HG03066 (cell line): Measurements from ENCODE around the gene CHID1.

Experiments used
- ATAC-seq: cut with Tn5 transposase; IDR thresholded peaks from one replicate; pipeline ENCODE4 v1.9.1; 2021; ENCODE audit warnings: low read depth; ENCODE audit not compliant: unreplicated experiment

CHID1 gene

DNA sequence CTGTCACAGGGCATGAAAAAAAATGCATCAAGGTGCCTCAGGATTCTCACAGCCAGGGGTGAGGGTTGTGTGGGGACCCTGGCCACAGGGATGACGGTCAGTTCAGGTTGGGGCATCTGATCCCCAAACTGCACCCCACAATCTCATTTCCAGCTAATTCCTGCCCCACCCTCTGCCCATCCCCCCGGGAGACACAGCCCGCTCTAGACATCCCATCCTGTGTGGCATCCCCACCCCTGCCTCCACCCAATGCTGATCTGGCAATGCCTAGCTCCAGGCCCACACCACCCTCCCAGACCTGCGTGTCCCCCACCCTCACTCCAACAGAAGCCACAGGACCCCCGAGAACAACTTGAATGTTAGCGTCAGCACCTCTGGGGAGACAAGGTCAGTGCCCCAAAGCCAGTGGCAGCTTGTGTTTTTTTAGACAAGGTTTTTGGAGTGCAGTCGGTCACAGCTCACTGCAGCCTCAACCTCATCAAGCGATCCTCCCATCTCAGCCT, 42.7 kb downstream of the CHID1 start:
- ATAC-seq, result no peak

DNA sequence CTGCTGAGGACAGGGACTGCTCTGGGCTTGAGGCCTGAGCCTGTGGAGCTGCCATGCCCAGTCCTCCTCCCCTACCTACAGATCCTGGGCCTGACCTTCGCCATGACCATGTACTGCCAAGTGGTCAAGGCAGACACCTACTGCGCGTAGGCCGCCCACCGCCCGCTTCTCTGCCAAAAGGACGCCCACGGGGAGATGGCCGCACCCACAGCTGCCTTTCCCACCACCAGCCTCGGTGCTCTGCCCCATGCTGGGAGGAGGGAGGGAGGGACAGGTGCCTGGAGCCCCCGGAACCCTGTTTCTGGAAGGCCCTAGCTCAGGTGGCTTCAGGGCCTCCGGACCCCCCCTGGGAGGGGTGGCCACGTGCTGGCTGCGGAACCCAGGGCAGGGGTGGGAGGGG, 44.1 kb downstream of the CHID1 start:
- ATAC-seq, result no peak

DNA sequence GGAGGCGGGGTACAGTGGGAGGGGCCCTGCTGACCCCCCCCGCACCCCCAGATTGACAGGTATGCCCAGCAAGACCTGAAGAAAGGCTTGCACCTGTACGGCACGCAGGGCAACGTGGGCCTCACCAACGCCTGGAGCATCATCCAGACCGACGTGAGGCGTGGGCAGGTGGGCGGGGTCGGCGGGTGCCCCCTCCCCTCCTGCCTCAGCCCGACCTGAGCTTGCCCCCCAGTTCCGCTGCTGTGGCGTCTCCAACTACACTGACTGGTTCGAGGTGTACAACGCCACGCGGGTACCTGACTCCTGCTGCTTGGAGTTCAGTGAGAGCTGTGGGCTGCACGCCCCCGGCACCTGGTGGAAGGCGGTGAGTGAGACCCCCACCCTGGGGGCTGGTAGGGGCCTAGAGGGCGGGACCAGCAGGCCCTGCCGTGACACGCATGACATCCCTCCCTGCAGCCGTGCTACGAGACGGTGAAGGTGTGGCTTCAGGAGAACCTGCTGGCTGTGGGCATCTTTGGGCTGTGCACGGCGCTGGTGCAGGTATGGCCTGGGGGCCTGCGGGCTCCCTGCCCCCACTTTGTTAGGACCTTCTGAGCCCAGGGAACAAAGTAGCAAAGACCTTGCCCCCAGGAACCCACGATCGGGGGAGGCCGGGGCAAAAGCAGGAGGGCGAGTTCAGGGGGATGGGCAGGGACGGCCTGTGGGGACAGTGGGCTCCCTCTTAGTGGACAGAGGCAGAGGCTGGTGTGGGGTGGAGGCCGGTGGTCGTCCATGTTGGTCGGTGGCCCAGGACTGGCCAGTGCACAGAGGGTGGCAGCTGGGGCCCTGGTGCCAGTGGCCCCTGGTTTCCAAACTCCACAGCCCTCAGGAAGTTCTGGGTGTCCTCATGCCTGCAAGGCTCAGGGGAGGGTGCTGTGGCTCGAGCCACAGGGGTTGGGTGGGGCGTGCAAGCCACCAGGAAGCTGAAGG, 44.9 kb downstream of the CHID1 start:
- no peak for ATAC-seq

DNA sequence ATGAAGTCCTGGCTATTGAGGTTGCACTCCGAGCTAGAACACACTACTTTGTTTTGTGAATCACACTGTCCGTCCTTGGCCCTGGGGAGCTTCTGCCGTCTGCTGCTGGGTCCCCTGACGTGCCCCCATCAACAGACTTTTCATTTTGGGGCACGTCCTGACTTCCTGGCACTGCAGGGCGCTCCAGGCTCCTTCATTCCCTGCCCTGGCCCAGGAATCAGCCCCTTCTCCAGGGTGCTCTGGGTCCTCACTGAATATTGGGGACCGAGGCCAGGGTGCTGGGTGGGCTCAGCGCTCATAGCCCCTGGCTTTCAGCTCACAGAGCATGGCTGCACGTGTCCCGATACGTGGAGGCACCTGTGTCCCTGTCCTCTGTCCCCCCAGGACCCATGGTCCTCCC, 45.7 kb downstream of the CHID1 start:
- ATAC-seq, result no peak

DNA sequence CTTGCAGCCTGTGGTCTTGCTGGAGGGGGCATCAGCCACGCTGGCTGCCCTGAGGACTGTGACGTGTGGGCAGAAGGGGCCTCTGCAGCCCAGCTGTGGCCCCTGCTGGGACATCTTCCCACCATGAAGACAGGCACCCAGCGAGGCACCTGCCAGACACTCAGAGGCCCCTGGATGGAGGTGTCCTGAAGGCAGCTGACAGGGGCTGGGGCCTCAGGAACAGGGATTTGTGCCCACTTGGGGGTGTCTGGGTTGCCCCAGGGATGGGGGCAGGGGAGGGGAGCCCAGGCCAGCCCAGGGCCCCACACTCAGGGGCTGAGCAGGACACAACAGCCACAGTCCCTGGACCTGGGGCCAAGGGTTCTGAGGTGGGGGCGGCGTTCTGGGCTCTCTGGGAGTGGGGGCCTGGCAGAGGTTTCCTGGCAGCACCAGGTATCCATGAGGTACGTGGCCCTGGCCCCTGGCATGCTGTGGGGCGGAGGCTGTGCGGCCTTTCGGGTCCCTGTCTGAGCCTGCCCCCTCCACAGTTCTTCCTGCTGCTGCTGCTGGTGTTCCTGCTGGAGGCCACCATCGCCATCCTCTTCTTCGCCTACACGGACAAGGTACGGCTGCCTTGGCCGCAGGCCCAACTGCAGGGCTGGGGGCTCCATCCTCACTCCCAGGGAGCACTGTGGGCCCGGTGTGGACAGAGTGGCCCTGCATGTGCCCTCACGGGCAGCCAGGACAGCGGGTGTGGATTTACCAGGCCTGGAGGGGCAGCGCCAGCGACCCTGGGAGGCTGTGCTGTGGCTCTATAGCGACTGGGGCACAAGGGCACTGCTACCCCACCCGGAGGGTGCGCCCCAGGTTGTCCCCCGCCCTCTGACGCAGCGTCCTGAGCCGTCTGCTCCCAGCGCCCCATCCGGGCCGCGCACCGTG, 46.4 kb downstream of the CHID1 start:
- no peak for ATAC-seq

DNA sequence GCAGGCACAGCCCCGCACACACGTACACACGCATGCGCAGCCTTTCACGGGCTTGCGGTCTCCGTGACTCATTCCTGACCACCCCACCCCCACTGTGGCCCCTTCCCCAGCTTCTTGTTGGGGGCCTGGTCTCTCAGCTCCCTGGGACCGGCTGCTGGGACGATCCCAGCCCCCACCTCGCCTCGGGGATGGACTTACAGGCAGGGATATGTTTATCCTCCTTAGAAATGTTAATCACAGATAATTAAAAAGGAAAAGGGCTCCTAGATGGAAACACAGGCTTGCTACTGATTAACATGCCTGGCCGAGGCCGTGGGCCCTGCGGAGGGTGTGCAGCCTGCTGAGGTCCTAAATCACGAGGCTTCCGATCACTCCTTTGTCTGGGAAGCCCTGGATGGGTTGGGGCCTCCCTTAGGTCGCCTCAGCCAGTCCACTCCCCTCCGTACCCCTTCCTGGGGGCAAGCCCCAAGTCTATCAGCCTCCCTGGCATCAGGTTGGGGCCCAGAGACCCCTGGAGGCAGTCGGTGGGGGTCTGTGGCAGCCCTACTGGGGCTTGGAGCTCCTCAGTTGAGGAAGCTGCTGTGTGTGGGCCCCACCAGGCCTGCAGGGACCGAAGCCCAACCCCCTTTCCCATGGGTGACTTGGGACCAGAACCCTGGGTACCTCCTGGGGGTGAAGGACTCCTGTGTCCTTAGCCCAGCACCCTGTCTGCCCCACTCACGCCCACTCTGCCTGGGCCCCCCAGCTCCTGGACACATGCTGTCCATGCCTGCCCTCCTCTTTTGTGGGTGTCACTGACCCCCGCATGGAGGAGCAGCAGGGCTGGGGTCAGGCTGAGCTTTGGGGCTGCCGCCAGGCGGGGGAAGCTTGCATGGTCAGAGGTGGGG, 47.3 kb downstream of the CHID1 start:
- ATAC-seq, result no peak

DNA sequence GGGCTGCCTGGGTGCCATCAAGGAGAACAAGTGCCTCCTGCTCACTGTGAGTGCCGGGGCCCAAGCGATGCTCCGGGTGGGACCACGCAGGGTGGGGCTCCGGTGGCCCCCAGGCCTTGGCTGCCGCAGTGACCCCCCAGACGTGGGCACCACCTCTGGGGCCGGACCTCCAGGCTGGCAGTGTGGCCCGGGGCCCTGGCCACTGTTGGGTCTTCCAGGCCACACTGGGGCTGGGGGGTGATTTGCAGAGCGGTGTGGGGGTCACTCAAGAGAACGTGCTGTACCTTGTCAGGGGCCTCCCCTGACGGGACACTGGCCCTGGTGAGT, 48.0 kb downstream of the CHID1 start:
- ATAC-seq, result no peak

DNA sequence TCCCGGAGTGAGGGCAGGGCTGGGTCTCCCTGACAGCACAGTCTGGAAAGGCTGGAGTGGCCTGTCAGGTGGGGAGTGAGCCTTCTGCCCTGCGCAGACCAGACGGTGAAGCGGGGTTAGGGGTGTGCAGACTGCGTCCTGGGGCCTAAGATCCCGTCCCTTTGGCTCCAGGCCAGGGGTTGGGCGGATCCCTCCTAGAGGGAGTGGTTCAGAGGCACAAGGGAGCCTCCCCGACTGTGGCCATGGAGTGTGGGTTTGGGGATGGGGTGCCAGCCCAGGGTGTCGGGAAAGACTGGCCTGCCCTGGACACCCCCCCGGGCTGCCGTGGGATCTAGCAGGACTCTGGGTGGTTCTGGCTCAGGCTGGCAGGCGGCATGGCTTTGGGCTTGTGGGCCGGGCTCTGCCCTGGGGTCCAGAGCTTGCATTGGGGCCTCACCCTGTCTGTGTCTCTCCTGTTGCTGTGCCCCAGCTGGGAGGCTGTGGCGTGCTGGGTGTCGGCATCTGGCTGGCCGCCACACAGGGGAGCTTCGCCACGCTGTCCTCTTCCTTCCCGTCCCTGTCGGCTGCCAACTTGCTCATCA, 48.4 kb downstream of the CHID1 start:
- ATAC-seq, result no peak

DNA sequence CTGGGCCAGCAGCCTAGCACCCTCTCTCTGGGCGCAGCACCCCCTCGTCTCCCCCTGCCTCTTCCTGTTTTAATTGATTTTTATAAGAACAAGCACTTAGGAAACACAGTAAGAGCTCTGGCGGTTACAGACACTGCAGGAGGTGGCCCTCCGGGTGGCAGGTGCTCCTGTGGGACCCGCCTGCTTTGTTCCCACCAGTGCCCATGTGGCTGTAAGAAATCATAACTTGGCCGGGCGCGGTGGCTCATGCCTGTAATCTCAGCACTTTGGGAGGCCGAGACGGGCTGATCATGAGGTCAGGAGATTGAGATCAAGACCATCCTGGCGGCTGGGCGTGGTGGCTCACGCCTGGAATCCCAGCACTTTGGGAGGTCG, 49.5 kb downstream of the CHID1 start:
- no peak for ATAC-seq

DNA sequence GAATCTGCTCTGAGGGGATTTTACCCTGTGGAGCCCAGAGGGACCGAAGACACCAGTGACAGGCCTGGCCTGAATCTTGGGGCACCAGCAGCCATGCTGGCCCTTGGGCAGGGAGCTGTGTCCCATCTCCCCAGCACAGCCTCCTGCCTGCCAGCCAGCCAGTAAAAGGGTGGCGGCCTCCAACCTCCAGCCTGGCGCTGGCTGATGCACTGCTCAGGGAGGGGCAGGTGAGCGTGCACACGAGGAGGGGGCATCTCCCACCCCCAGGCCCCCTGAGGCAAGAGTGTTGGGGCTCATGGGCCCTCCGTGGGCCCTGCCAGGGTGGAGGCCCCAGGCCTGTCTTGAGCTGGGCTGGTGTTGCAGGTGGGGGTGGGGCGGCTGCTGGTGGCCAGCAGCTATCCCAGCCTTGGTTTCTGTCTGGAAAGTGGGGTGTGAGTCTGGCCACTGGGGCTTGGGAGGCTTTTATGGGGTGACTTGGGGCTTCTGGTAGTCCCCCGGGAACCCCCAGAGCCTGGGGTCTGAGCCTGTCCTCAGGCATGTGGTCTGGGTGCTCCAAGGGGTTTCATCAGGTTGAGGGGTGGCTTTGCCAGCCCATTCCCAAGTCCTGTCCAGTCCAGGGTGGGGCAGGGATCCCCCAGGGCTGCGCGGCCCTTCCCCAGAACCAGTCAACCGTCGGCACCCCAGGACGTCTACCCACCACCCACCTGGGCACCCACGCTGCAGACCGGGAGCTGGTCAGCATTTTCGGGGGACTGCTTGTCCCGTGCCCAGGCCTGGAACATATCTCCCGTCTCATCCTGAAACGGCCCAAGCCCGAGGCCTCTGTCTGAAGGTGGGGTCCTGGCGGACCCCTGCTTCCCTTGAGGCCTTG, 50.1 kb downstream of the CHID1 start:
- no peak for ATAC-seq

DNA sequence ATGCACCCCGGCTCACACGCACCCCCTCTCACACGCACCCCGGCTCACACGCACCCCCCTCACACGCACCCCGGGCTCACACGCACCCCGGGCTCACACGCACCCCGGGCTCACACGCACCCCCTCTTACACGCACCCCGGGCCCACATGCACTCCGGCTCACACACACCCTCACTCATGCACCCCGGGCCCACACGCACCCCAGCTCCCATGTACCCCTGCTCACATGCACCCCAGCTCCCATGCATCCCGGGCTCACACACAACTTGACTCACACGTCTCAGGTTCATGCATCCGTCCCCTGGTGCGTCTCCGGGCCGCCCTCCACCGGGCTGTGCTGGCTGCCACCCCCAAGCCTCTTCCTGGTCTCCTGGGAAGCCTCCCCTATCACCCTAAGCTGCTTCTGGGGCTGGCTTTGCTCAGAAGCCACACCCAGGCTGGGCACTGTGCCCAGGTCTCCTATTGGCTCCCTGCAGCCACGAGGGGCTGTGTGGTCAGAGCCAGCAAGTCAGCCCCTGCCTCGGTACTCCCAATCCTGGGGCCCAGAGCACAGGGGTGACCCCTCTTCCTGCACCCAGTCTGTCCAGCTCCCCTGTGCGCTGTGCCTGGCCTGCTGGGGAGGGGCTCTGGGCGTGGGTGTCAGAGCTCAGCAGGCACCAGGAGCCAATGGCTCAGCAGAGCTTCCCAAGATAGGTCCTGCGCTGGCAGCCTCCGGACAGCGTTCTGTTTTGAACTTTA, 51.0 kb downstream of the CHID1 start:
- ATAC-seq, result no peak

DNA sequence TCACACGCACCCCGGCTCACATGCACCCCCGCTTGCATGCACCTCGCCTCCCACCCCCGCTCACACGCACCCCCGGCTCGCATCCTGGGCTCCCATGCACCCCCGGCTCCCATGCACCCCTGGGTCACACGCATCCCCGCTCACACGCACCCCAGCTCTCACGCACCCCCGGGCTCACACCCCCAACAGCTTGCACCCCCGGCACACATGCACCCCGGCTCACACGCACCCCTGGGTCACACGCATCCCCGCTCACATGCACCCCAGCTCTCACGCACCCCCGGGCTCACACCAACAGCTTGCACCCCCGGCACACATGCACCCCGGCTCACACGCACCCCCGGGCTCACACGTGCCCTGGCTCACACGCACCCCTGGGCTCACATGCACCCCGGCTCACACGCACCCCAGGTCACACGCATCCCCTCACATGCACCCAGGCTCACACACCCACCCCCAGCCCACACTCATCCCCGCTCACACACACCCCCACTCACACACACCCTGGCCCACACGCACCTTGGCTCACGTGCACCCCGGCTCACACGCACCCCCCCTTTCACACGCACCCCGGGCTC, 51.8 kb downstream of the CHID1 start:
- no peak for ATAC-seq

DNA sequence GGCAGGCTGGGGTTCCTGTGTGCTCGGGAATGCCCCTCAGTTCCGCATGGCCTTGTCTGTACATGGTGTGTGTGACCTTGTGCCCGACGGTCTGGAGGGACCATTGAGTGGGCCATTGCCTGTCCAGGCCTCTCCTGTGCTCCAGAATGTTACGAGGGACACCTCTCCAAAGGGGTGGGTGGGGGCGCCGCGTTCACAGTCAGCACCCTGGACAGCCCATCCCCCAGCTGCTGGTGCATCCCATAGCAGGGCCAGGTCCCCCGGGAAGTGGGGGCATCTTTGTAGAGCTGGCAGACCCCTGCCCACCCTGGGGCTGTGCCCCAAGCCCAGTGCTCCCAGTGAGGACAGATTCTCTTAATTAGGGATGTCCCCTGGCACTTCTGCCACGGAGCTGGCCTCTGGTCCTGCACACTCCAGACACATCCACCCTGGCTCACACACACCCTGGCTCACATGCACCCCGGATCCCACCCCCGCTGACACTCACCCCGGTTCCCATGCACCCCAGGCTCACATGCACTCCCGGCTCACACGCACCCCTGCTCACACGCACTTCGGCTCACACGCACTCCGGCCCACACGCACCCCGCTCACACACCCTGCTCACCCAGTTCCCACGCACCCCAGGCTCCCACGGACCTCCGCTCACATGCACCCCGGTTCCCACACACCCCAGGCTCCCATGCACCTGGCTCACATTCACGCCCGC, 52.4 kb downstream of the CHID1 start:
- ATAC-seq, result no peak

DNA sequence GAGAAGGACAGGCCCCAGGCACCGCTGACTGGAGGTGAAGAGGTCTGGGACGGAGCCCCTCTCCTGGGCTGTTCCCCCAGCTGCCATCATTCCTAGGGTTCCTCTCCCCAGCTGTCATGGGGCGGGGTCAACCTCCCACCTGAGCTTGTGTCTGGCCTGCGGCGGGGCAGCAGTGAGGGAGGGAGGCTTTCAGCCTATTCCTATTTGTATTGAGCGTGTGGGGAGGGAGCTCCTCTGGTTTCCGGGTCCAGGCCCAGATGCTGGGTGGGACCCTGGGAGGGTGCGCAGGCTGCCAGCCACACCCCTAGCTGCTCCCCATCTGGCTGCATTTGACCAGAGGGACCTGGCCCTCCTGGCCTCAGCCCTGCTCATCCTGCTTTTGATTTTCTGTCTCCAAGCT, 54.2 kb downstream of the CHID1 start:
- ATAC-seq, result no peak

DNA sequence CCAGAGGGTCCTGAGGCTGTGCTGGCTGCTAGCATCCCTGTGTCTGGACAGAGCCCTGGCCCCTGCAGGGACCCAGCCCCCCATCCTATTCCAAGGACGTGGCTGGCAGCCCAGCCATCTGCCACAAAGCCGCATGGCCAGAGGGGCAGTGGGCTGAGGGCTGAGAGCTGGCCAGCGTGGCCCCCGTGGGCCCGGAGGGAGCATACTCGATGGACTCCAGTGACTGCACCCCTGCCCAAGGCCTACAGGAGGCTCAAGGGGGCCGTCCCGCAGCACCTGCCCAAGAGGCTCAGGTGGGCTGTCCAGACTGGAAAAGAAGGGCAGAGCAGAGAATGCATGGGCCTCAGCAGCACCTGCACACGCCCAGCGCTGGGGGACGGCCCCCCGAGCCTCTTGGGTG, 54.8 kb downstream of the CHID1 start:
- no peak for ATAC-seq

DNA sequence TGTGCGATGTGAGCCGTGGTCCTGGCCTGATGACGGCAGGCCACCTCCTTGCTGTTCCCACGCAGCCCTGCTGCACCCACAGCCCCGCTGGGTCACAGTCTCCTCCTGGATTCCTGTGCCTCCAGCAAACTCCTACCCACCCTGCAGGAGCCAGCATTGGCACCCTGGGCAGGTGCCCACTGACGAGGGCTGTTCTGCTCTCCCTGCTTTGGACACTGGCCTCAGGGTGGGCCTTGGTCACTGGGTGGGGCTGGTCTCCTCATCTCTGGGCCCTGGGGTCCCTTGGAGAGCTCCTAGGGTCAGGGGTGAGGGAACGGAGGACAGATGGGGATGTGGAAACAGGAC, 55.3 kb downstream of the CHID1 start:
- no peak for ATAC-seq

DNA sequence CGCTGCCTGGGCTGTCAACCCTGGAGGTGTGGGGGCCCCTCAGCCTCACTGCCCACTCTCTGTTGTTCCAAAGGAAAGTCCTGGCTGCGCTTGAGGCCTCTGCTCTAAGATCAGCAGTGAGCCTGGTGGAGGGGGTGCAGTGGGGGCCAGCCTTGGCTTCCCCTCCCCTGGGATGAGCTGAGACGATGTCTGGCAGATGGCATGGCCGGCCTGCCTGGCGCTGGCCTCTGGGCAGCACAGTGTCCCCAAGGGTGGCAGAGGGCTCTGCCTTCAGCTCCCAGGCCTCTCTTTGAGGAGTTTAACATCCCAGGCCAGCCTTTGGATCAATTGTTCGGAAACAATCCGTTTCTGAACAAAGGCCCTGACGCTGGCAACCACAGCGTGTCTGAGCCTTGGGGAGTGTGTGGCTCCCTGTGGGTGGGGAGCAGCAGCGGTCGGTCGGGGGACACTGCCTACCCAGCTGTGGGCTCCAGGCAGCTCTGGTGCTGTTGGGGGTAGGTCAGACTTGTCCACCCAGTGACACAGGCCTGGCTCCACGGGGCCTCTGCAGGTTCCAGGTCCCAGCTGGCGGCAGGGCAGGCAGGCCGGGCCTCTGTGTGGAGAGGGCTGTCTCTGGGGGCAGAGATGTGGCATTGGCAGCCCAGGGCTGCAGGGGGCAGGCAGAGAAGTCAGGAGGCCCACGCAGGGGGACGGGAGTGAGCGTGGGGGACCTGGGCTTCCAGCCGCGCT, 55.8 kb downstream of the CHID1 start:
- ATAC-seq, result no peak
